Ishikawa (cell line): ENCODE results near the gene P2RX1.

Source experiments
- CEBPB ChIP-seq: IDR thresholded peaks from 2 replicates; pipeline ENCODE4 v1.6.1; 2012
- CREB1 ChIP-seq: IDR thresholded peaks from 2 replicates; pipeline ENCODE4 v1.6.1; 2012; ENCODE audit warnings: low read depth
- EGR1 ChIP-seq: IDR thresholded peaks from 2 replicates; pipeline ENCODE4 v1.6.1; 2012
- EP300 ChIP-seq: IDR thresholded peaks from 2 replicates; pipeline ENCODE4 v1.6.1; 2012; ENCODE audit warnings: borderline replicate concordance
- FOXM1 ChIP-seq: IDR thresholded peaks from 2 replicates; pipeline ENCODE4 v1.6.1; 2012; ENCODE audit warnings: low read depth, borderline replicate concordance
- NFIC ChIP-seq: IDR thresholded peaks from 2 replicates; pipeline ENCODE4 v1.6.1; 2012
- RAD21 ChIP-seq: IDR thresholded peaks from 2 replicates; pipeline ENCODE4 v1.6.1; 2012; ENCODE audit warnings: low read depth
- TAF1 ChIP-seq: IDR thresholded peaks from 2 replicates; pipeline ENCODE4 v1.6.1; 2012; ENCODE audit warnings: low read depth, mild to moderate bottlenecking
- TCF12 ChIP-seq: IDR thresholded peaks from 2 replicates; pipeline ENCODE4 v1.6.1; 2012; ENCODE audit warnings: low read depth
- TEAD4 ChIP-seq: IDR thresholded peaks from 2 replicates; pipeline ENCODE4 v1.6.1; 2012
- USF1 ChIP-seq: IDR thresholded peaks from 2 replicates; pipeline ENCODE4 v1.6.1; 2012
- YY1 ChIP-seq: IDR thresholded peaks from 2 replicates; pipeline ENCODE4 v1.6.1; 2012; ENCODE audit warnings: low read depth
- ZBTB7A ChIP-seq: IDR thresholded peaks from 2 replicates; pipeline ENCODE4 v1.6.1; 2012; ENCODE audit warnings: low read depth
- TF ChIP-seq, protein P1 (sequence below): IDR thresholded peaks from 2 replicates; pipeline ENCODE4 v1.6.1; 2012; ENCODE audit warnings: low read depth, mild to moderate bottlenecking
- TF ChIP-seq, protein P2 (sequence below): IDR thresholded peaks from 2 replicates; pipeline ENCODE4 v1.6.1; 2012

P2RX1 gene

GRCh38 chr17:3926860-3927627 lies 10.8 kb upstream of the P2RX1 start:
- TF ChIP-seq FOXM1, result no peak
- no peak for TF ChIP-seq EP300
- TF ChIP-seq EGR1, result no peak
- TF ChIP-seq TCF12, result no peak

GRCh38 chr17:3925684-3926485 lies 9.6 kb upstream of the P2RX1 start:
- no peak for TF ChIP-seq EGR1
- TF ChIP-seq YY1, result no peak
- no peak for TF ChIP-seq CEBPB
- no peak for TF ChIP-seq TCF12
- TF ChIP-seq, protein P1, sequence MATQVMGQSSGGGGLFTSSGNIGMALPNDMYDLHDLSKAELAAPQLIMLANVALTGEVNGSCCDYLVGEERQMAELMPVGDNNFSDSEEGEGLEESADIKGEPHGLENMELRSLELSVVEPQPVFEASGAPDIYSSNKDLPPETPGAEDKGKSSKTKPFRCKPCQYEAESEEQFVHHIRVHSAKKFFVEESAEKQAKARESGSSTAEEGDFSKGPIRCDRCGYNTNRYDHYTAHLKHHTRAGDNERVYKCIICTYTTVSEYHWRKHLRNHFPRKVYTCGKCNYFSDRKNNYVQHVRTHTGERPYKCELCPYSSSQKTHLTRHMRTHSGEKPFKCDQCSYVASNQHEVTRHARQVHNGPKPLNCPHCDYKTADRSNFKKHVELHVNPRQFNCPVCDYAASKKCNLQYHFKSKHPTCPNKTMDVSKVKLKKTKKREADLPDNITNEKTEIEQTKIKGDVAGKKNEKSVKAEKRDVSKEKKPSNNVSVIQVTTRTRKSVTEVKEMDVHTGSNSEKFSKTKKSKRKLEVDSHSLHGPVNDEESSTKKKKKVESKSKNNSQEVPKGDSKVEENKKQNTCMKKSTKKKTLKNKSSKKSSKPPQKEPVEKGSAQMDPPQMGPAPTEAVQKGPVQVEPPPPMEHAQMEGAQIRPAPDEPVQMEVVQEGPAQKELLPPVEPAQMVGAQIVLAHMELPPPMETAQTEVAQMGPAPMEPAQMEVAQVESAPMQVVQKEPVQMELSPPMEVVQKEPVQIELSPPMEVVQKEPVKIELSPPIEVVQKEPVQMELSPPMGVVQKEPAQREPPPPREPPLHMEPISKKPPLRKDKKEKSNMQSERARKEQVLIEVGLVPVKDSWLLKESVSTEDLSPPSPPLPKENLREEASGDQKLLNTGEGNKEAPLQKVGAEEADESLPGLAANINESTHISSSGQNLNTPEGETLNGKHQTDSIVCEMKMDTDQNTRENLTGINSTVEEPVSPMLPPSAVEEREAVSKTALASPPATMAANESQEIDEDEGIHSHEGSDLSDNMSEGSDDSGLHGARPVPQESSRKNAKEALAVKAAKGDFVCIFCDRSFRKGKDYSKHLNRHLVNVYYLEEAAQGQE, result no peak
- TF ChIP-seq NFIC, result no peak
- no peak for TF ChIP-seq EP300
- no peak for TF ChIP-seq TAF1
- TF ChIP-seq TEAD4, result no peak
- TF ChIP-seq FOXM1, result no peak
- TF ChIP-seq USF1, result no peak
- no peak for TF ChIP-seq CREB1
- no peak for TF ChIP-seq ZBTB7A

DNA sequence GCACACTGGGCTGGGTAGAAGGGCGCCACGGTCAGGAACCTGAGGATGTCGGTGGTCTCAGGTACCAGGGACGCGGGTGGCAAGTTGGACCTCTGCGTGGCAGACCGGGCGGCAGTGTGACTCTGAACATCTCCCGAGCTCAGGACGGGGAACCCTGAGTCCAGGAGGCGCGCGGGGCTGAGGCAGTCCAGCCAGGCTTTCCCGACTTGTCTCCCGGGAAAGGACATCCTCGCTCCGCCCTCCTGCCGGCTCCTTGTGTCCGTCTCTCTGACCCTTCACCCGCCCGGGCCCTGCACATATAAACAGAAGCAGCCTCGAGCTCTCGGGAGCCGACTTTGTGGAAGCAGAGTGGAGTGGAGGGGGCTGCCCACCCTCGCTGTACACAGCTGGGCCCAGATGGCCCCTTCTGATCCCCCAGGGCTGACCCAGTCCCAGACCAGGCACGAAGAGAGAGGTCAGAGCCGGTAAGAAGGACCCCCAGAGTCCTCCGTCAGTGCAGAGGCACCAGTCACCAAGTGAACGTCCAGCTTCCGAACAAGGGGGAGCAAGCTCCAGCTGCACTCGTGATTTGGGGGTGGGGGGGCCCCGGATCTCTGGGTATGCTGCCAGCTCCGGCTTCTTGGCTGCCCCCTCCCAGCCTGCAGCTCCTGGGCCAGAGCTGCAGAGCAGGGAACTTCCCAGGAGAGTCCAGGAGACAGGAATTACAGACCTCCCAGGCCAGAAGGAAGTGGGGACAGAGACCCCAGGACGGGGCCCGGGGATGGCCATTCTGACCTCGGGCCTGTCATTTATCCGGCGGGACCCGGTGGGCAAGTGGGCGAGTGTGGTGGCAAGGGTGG lies 8.5 kb upstream of the P2RX1 start:
- TF ChIP-seq NFIC, result no peak
- no peak for TF ChIP-seq TCF12
- TF ChIP-seq EP300, result no peak
- no peak for TF ChIP-seq CREB1
- TF ChIP-seq EGR1, result no peak
- no peak for TF ChIP-seq FOXM1
- no peak for TF ChIP-seq CEBPB
- TF ChIP-seq YY1, result no peak
- TF ChIP-seq, protein P1, result no peak
- no peak for TF ChIP-seq ZBTB7A
- TF ChIP-seq, protein P2, sequence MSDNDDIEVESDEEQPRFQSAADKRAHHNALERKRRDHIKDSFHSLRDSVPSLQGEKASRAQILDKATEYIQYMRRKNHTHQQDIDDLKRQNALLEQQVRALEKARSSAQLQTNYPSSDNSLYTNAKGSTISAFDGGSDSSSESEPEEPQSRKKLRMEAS, result no peak
- no peak for TF ChIP-seq RAD21
- no peak for TF ChIP-seq TEAD4
- no peak for TF ChIP-seq TAF1
- no peak for TF ChIP-seq USF1

DNA sequence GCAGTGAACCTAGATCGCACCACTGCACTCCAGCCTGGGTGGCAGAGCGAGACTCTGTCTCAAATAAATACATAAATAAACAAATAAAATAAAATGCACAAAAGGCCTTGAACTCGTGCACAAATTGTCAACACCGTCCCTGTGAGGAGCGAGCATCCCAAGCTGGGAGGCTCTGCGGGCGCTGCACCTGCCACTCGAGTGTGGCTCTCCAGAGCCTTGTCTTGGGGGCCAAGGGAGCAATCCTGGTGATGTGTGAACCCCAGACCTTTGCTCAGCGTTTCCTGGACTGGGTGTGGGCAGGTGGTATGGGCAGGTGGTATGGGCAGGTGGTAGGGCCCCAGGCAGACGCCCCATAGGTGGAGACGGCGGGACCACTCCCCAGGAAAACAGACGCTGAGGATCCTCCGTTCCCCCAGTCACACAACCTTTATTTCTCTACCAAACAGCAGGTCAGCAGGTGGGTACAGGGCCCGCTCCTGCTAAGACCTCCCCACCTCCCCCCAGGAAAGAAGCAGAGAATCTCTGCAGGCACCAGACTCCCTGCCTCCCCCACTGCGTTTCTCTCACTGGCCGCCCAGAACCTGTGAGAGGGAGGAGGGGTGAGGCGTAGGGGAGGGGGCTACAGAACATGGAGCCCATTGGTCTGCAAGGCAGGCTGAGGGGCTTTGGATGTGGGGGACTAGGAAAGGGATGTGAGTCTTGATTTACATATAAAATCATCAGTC lies 7.4 kb upstream of the P2RX1 start:
- TF ChIP-seq, protein P1, result no peak
- TF ChIP-seq EGR1 (no peak), TCF12 (no peak), TAF1 (no peak), CREB1 (no peak), TEAD4 (no peak), NFIC (no peak), YY1 (no peak), RAD21 (no peak), ZBTB7A (no peak), CEBPB (no peak), FOXM1 (no peak)
- TF ChIP-seq, protein P2, result no peak
